Measurements from ENCODE around the gene ENGASE.

DNA sequence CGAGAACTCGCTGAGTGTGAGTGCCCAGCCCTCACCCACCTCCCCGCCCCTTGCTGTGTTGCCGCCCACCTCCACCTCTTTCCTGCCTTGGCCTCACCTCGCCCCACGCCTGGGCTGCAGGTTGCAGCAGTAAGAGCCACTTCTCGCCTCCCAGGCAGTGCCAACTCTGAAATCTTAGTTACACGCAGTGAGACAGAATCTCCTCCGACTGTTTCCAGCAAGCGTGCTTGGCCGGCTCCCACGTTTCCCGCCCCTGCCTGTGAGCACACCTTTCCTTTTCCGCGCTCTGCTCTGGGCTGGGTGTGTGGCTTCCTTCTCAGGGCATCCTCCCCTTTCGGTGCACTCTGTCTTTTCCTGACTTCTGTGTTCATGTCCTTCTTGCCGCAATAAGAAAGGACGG is 5.7 kb downstream of the ENGASE start:
- TF ChIP-seq, protein P1, sequence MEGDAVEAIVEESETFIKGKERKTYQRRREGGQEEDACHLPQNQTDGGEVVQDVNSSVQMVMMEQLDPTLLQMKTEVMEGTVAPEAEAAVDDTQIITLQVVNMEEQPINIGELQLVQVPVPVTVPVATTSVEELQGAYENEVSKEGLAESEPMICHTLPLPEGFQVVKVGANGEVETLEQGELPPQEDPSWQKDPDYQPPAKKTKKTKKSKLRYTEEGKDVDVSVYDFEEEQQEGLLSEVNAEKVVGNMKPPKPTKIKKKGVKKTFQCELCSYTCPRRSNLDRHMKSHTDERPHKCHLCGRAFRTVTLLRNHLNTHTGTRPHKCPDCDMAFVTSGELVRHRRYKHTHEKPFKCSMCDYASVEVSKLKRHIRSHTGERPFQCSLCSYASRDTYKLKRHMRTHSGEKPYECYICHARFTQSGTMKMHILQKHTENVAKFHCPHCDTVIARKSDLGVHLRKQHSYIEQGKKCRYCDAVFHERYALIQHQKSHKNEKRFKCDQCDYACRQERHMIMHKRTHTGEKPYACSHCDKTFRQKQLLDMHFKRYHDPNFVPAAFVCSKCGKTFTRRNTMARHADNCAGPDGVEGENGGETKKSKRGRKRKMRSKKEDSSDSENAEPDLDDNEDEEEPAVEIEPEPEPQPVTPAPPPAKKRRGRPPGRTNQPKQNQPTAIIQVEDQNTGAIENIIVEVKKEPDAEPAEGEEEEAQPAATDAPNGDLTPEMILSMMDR (IDR thresholded peaks at IDR 0.05), result no peak
- no peak for TF ChIP-seq POLR2A (IDR thresholded peaks at IDR 0.05)

All from Peyer's patch (tissue), 4 donors.